MM.1S (cell line): ENCODE data around the gene ADGRD1.
"Not testable (repeated sequence)": the region's sequence is repeated elsewhere in the genome, so short reads cannot be mapped to it uniquely, and the experiment has no call there.

Experiments
- CTCF ChIP-seq: fragments of 300-600 bp; sonication (generic); IDR thresholded peaks from 2 replicates; pipeline ENCODE4 v1.5.1; 2016; ENCODE audit warnings: antibody characterized with exemption, low read length, mixed read lengths
- EZH2 ChIP-seq: fragments of 300-600 bp; sonication (generic); optimal IDR thresholded peaks from 2 replicates; pipeline ENCODE3; 2017; ENCODE audit warnings: low read depth, mild to moderate bottlenecking, antibody characterized with exemption, low read length, mixed read lengths

- TF ChIP-seq CTCF, EZH2: not testable (repeated sequence)
Measured at GRCh38 chr12:131068926-131069720, 115.4 kb downstream of the ADGRD1 start.
